Activated CD8-positive, alpha-beta memory T cell treated with anti-CD3 and anti-CD28 coated beads, Interleukin-2, amount 50 U/mL, for 1 hour (primary cell): Measurements from ENCODE around the gene KIR2DL4.
"Not testable (repeated sequence)": the region's sequence is repeated elsewhere in the genome, so short reads cannot be mapped to it uniquely, and the experiment has no call there.

Experiments used
- DNase-seq: peaks from one replicate; pipeline ENCODE4 v3.0.0-alpha.2; 2020; ENCODE audit errors: extremely low read depth

KIR2DL4 gene

GRCh38 chr19:54804571-54804970 lies 1.2 kb downstream of the KIR2DL4 start:
- no peak for DNase-seq

DNA sequence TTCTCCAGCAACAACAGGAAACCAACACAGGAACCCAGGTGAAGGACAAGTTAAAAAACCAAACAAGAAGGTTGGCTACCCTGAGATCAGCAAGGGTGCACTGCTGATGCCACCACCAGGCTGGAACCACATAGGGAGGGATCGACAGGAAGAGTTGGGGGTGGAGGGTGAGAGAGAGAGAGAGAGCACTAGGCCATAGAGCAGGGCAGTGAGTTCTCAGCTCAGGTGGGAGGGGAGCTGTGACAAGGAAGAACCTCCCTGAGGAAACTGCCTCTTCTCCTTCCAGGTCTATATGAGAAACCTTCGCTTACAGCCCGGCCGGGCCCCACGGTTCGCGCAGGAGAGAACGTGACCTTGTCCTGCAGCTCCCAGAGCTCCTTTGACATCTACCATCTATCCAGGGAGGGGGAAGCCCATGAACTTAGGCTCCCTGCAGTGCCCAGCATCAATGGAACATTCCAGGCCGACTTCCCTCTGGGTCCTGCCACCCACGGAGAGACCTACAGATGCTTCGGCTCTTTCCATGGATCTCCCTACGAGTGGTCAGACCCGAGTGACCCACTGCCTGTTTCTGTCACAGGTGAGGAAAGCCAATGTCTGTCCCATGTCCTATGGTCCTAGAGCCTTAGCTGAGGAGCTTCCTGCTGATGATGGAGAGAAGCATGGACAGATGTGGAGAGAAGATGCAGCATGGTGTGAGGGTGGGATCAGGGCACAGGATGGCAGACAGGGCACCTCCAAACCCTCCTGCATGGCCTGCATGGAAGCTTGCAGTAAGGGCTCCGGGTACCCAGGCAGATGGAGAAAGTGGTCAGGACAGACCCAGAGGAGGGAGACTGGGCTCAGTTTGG lies 2.5 kb downstream of the KIR2DL4 start:
- DNase-seq = no peak

GRCh38 chr19:54806516-54806838 lies 3.1 kb downstream of the KIR2DL4 start:
- no peak for DNase-seq

DNA sequence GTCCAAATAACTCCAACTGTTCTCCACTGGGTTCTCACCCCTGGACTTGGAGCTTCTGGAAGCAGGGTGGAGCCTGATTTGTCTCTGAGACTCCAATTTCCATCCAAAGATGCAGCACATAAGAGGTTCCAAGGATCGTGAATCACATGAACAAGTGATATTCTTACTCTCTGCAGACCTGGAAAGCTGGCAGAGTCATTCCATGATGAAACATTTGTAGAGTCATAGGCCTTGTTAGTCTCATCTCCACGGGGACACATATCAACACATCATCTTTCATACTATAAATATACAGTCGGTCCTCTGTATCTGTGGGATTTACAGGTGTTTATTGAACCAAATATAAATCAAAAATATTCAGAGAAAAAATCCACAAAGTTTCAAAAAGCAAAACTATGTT lies 11.2 kb downstream of the KIR2DL4 start:
- DNase-seq = not testable (repeated sequence)

GRCh38 chr19:54816251-54816650 lies 12.8 kb downstream of the KIR2DL4 start, which contains the start of gene KIR3DL1:
KIR3DL1 (plus strand) TSS chr19:54816468.
- DNase-seq = not testable (repeated sequence)

- DNase-seq = no peak
Observed at GRCh38 chr19:54817670-54818536, 14.5 kb downstream of the KIR2DL4 start.

DNA sequence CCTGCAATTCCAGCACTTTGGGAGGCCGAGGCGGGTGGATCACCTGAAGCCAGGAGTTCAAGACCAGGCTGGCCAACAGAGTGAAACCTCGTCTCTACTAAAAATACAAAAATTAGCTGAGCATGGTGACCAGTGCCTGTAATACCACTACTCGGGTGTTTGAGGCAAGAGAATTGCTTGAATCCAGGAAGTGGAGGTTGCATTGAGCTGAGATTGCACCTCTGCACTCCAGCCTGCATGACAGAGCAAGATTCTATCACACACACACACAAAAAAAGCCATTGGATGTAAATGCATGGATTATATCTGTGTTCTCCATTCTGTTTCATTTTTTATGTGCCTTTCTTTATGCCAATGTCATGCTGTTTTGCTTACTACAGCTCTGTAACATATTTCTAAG lies 21.0 kb downstream of the KIR2DL4 start:
- DNase-seq = not testable (repeated sequence)

DNA sequence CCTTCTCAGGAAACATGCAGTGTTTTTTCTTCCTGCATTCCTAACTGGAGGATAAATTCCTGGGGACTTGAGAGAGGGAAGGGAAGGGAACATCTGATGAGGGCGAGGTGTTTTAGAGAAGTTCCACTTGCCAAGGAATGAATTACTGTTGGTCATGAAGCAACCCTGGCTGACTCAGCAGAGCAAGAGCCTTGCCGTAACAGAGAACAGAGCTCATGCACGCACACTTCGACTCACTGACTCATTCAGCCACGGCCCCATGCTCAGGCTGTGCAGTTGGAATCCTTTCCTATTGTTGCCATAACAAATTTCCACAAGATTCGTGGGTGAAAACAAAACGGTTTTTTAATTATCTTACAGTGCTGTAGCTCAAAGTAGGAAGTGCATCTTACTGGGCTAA lies 21.9 kb downstream of the KIR2DL4 start:
- DNase-seq = not testable (repeated sequence)

DNA sequence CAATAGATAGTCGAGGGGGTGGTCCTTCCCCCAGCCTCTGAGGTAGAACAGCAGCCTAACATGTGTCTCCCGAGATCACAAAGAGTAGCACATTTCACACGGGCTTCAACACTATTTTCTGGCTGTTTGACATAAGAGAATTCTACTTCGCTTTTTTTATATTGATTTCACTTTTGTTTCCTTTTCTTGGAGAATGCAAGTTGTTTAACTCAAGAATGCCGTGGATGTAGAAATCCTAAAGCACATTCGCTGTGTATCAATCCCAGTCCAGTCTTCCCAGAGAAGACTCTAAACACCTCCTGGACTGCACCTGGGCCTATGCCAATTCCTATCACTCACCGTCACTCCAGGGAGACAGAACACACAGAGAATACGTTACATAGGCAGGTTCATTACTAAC lies 24.7 kb downstream of the KIR2DL4 start:
- DNase-seq = not testable (repeated sequence)

- not testable (repeated sequence) for DNase-seq
Observed at GRCh38 chr19:54832496-54832895, 29.1 kb downstream of the KIR2DL4 start, which contains the start of gene KIR2DS4. KIR2DS4 (plus strand) TSS chr19:54832676.

GRCh38 chr19:54835126-54835525 lies 31.7 kb downstream of the KIR2DL4 start:
- DNase-seq = not testable (repeated sequence)

- not testable (repeated sequence) for DNase-seq
Observed at GRCh38 chr19:54837522-54837921, 34.1 kb downstream of the KIR2DL4 start.

DNA sequence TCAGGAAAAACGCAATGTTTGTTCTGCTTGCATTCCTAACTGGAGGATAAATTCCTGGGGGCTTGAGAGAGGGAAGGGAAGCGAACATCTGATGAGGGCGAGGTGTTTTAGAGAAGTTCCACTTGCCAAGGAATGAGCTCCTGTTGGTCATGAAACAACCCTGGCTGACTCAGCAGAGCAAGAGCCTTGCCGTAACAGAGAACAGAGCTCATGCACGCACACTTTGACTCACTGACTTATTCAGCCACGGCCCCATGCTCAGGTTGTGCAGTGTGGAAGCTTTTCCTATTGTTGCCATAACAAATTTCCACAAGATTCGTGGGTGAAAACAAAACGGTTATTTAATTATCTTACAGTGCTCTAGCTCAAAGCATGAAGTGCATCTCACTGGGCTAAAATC lies 39.8 kb downstream of the KIR2DL4 start:
- DNase-seq = not testable (repeated sequence)

DNA sequence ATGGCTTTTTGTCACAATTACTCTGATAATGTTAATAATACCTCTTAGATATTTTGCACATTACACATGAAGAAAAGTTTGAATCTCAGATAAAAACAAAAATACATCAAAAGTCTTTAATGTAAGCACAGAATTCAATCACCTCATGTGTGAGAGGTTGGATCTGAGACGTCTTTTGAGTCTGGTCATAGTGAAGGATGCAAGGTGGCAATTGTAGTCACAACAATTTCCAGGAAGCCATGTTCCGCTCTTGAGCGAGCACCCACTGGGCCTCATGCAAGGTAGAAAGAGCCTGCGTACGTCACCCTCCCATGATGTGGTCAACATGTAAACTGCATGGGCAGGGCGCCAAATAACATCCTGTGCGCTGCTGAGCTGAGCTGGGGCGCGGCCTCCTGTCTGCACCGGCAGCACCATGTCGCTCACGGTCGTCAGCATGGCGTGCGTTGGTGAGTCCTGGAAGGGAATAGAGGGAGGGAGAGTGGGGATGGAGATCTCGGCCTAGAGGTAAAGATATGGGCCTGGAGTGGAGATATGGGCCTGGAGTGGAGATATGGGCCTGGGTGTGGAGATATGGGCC lies 46.7 kb downstream of the KIR2DL4 start, which contains the start of gene KIR3DL2:
KIR3DL2 (plus strand) TSS at position 383 of the 580 bp plus-strand sequence; CDS start at position 416, 33 bp downstream.
- not testable (repeated sequence) for DNase-seq

- no peak for DNase-seq
Observed at GRCh38 chr19:54850930-54851329, 47.5 kb downstream of the KIR2DL4 start.

GRCh38 chr19:54851353-54851752 lies 47.9 kb downstream of the KIR2DL4 start:
- DNase-seq = no peak

DNA sequence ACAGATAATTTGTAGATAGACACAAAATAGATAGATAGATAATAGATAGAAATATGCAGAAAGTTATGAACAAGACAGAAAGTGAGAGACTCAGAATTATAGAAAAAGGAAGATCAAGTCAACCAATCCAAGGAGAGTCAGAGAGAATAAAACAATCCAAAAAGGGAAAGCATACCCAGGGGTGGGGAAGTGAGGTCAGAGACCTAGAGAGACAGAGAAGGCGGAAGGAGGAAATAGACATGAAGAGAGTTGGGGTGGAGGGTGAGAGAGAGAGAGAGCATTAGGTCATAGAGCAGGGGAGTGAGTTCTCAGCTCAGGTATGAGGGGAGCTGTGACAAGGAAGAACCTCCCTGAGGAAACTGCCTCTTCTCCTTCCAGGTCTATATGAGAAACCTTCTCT lies 51.8 kb downstream of the KIR2DL4 start:
- not testable (repeated sequence) for DNase-seq

- DNase-seq = not testable (repeated sequence)
Observed at GRCh38 chr19:54858476-54858875, 55.1 kb downstream of the KIR2DL4 start.

DNA sequence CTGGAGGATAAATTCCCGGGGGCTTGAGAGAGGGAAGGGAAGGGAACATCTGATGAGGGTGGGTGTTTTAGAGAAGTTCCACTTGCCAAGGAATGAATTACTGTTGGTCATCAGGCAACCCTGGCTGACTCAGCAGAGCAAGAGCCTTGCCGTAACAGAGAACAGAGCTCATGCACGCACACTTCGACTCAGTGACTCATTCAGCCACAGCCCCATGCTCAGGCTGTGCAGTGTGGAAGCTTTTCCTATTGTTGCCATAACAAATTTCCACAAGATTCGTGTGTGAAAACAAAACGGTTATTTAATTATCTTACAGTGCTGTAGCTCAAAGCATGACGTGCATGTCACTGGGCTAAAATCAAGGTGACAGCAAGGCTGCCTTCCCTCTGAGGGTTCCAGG lies 56.0 kb downstream of the KIR2DL4 start:
- DNase-seq = not testable (repeated sequence)

GRCh38 chr19:54863459-54863858 lies 60.0 kb downstream of the KIR2DL4 start:
- DNase-seq = not testable (repeated sequence)
